Panc1 (cell line): ENCODE measurements around the gene PNKP. TPM values are rescaled to one million over a fixed set of nuclear protein-coding genes. Genes with fewer than 3 reads are reported as not detected.

Experiments used
- ATAC-seq: fragments of 200-7000 bp; cut with Tn5 transposase; 2 replicates; pipeline ENCODE4 v1.9.1; 2020; ENCODE audit warnings: mild to moderate bottlenecking, moderate library complexity
- BruUV-seq: library from RNA; stranded (reverse); fragments of 400-500 nt; replicated peaks from 2 replicates; lab custom pipeline; 2021; lab: Mats Ljungman, UMichigan
- CTCF ChIA-PET: fragments of 300-600 bp; sonication (Branson Sonifier 250); formaldehyde crosslinking; loops from one replicate; lab custom pipeline; 2022; ENCODE audit warnings: antibody characterized with exemption; lab: Charles Lee
- POLR2A ChIA-PET: fragments of 300-600 bp; sonication (Branson Sonifier 250); formaldehyde crosslinking; loops from one replicate; lab custom pipeline; 2022; ENCODE audit warnings: antibody characterized with exemption; lab: Charles Lee
- DNase-seq: peaks from one replicate; pipeline ENCODE4 v3.0.0-alpha.2; 2010; ENCODE audit warnings: low read depth, low spot score
- H3K27ac ChIP-seq: 2 replicates; pipeline ENCODE4 v1.5.1; 2011; ENCODE audit warnings: mild to moderate bottlenecking, low read length, inconsistent platforms
- H3K27me3 ChIP-seq: fragments of 200-500 bp; sonication (Bioruptor generic); 2 replicates; pipeline ENCODE4 v1.6.0; 2014; ENCODE audit warnings: low read length, inconsistent platforms; ENCODE audit not compliant: control insufficient read depth, insufficient read depth
- H3K36me3 ChIP-seq: fragments of 200-500 bp; sonication (Bioruptor generic); 2 replicates; pipeline ENCODE4 v1.5.1; 2014; ENCODE audit warnings: inconsistent platforms, mild to moderate bottlenecking, low read length, moderate library complexity; ENCODE audit not compliant: control insufficient read depth, insufficient read depth
- H3K4me1 ChIP-seq: 2 replicates; pipeline ENCODE4 v1.5.1; 2011; ENCODE audit warnings: inconsistent platforms, mild to moderate bottlenecking, low read length, moderate library complexity; ENCODE audit not compliant: control insufficient read depth, insufficient read depth
- H3K4me3 ChIP-seq, 2 experiments: 2 replicates each; pipeline ENCODE4 v1.5.1; 2011 to 2012; ENCODE audit warnings: low read depth in 2 of 2, low read length in 2 of 2, mild to moderate bottlenecking in 2 of 2, inconsistent platforms in 1 of 2, moderate library complexity in 1 of 2
- H3K9me3 ChIP-seq: fragments of 200-500 bp; sonication (Bioruptor generic); 2 replicates; pipeline ENCODE4 v1.5.1; 2014; ENCODE audit warnings: low read depth, mild to moderate bottlenecking, inconsistent platforms, low read length, moderate library complexity; ENCODE audit not compliant: control insufficient read depth, insufficient read depth
- CTCF ChIP-seq: fragments of 450-650 bp; IDR thresholded peaks from 2 replicates; pipeline ENCODE4 v1.5.1; 2017; ENCODE audit warnings: mild to moderate bottlenecking
- POLR2AphosphoS5 ChIP-seq: IDR thresholded peaks from 2 replicates; pipeline ENCODE4 v1.6.1; 2012; ENCODE audit warnings: mild to moderate bottlenecking, low read depth, low read length, moderate library complexity
- REST ChIP-seq, 2 experiments: IDR thresholded peaks; 2 replicates each; pipeline ENCODE4 v1.6.1; 2011 to 2012; ENCODE audit warnings: low read depth in 2 of 2, control low read depth in 1 of 2, low read length in 1 of 2, mild to moderate bottlenecking in 1 of 2, moderate library complexity in 1 of 2; ENCODE audit not compliant: insufficient read depth in 1 of 2
- SIN3A ChIP-seq: IDR thresholded peaks from 2 replicates; pipeline ENCODE4 v1.6.1; 2012; ENCODE audit warnings: low read depth, mild to moderate bottlenecking, low read length, moderate library complexity, borderline replicate concordance; ENCODE audit not compliant: insufficient read depth
- TCF7L2 ChIP-seq: IDR thresholded peaks from 2 replicates; pipeline ENCODE4 v1.6.1; 2011; ENCODE audit warnings: mild to moderate bottlenecking, low read depth, low read length, inconsistent platforms
- in situ Hi-C: cut with HindIII; loops from 2 replicates; pipeline ENCODE4 v1.10.0; 2016; ENCODE audit warnings: low sequenced_read_pairs, low pct_unique_long_range_greater_than_20kb
- intact Hi-C: fragments of 100-400 bp; cut with micrococcal nuclease; formaldehyde crosslinking; loops from one replicate; pipeline ENCODE4 v1.10.0; 2022; ENCODE audit not compliant: unreplicated experiment
- total RNA-seq: library from RNA; stranded (reverse); gene quantifications from one replicate; pipeline ENCODE4 v1.2.1, GENCODE V29; 2021; ENCODE audit not compliant: unreplicated experiment

PNKP gene
- total RNA-seq, 1 experiment from 2014 or later, result 76.7 TPM

GRCh38 chr19:49860336-49861102, 6.9 kb downstream of the PNKP start:
- H3K36me3 ChIP-seq, result no peaks in the 10 kb centered on the region
- intact Hi-C loops, result no loop called here
- H3K27ac ChIP-seq, result peak overlapping the region; percentile 84
- H3K4me3 ChIP-seq, result no peak overlapping the region
- TF ChIP-seq REST (IDR thresholded peaks at IDR 0.05; ENCODE audit: insufficient read depth in 1 of 2, low read depth in 2 of 2, low read length in 1 of 2), result no peak
- no peak for TF ChIP-seq POLR2AphosphoS5
- TF ChIP-seq TCF7L2, result no peak
- TF ChIP-seq CTCF, result no peak
- TF ChIP-seq SIN3A, result no peak
- H3K27me3 ChIP-seq, result no peaks in the 10 kb centered on the region
- no peak for DNase-seq
- ChIA-PET CTCF (no interaction called here), POLR2A (no interaction called here)
- peaks cover 41% of the 10 kb centered on the region for H3K4me1 ChIP-seq
- ATAC-seq, result peak; percentile 5; the same call in 1 of the 2 replicates
- no TSS peak for BruUV-seq
- no peaks in the 10 kb centered on the region for H3K9me3 ChIP-seq
- in situ Hi-C loops, result no loop called here

GRCh38 chr19:49859682-49860335, 7.6 kb downstream of the PNKP start:
- intact Hi-C loops (no loop called here), in situ Hi-C loops (no loop called here)
- ATAC-seq (no peak), DNase-seq (no peak)
- no TSS peak for BruUV-seq
- ChIA-PET CTCF (no interaction called here), POLR2A (no interaction called here)
- no peaks in the 10 kb centered on the region for H3K9me3 ChIP-seq
- H3K4me3 ChIP-seq, result no peak overlapping the region
- H3K27me3 ChIP-seq, result no peaks in the 10 kb centered on the region
- TF ChIP-seq CTCF, result no peak
- H3K36me3 ChIP-seq, result no peaks in the 10 kb centered on the region
- H3K4me1 ChIP-seq, result peaks cover 38% of the 10 kb centered on the region
- peak overlapping the region; percentile 84 for H3K27ac ChIP-seq
